ENCODE data around the gene JAGN1. TPM values are rescaled to one million over a fixed set of nuclear protein-coding genes. Genes with fewer than 3 reads are reported as not detected.
A peak's percentile ranks its signal among the peaks of the same experiment; 100 is the strongest.

Gene JAGN1
- total and polyA plus RNA-seq, 9 of the 15 experiments (the other 6 are each of a cell fraction or from before 2014, with no cell fraction given): 31.6 to 77.8 (median 40.3) TPM

GRCh38 chr3:9891072-9891622, 737 bp downstream of the JAGN1 start (continued):
- TF ChIP-seq ZNF592 (IDR thresholded peaks at IDR 0.05): 0 out of 2 replicates have a peak, but pooled peaks have one; percentile 14
- TF ChIP-seq ADNP (tag; IDR thresholded peaks at IDR 0.05): peak; percentile 49; the same call in 1 of the 2 replicates
- TF ChIP-seq ETV1 (tag; conservative IDR thresholded peaks at IDR 0.05; ENCODE audit: low read depth): no peak
- TF ChIP-seq, protein P1, sequence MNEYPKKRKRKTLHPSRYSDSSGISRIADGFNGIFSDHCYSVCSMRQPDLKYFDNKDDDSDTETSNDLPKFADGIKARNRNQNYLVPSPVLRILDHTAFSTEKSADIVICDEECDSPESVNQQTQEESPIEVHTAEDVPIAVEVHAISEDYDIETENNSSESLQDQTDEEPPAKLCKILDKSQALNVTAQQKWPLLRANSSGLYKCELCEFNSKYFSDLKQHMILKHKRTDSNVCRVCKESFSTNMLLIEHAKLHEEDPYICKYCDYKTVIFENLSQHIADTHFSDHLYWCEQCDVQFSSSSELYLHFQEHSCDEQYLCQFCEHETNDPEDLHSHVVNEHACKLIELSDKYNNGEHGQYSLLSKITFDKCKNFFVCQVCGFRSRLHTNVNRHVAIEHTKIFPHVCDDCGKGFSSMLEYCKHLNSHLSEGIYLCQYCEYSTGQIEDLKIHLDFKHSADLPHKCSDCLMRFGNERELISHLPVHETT (CRISPR knock-in tag; conservative IDR thresholded peaks at IDR 0.05 in 1 of 2, IDR thresholded peaks at IDR 0.05 in 1 of 2): no peak
- TF ChIP-seq NFRKB (IDR thresholded peaks at IDR 0.05; ENCODE audit: low read depth): 0 out of 2 replicates have a peak, but pooled peaks have one; percentile 10
- no peak for TF ChIP-seq TFAP4 (CRISPR knock-in tag; IDR thresholded peaks at IDR 0.05; ENCODE audit: borderline replicate concordance)
- no peak for TF ChIP-seq TFE3 (CRISPR knock-in tag; IDR thresholded peaks at IDR 0.05)
- no peak for TF ChIP-seq POU5F1 (IDR thresholded peaks at IDR 0.05; ENCODE audit: borderline replicate concordance, low read depth, low read length, partially characterized antibody)
- no peak for TF ChIP-seq ATF6 (CRISPR knock-in tag; IDR thresholded peaks at IDR 0.05)
- TF ChIP-seq DEAF1 (CRISPR knock-in tag; IDR thresholded peaks at IDR 0.05): no peak
- TF ChIP-seq, protein P2, sequence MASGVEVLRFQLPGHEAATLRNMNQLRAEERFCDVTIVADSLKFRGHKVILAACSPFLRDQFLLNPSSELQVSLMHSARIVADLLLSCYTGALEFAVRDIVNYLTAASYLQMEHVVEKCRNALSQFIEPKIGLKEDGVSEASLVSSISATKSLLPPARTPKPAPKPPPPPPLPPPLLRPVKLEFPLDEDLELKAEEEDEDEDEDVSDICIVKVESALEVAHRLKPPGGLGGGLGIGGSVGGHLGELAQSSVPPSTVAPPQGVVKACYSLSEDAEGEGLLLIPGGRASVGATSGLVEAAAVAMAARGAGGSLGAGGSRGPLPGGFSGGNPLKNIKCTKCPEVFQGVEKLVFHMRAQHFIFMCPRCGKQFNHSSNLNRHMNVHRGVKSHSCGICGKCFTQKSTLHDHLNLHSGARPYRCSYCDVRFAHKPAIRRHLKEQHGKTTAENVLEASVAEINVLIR (CRISPR knock-in tag; IDR thresholded peaks at IDR 0.05): no peak

Measured in K562 (cell line).